Measurements from ENCODE around the gene SEC14L2. TPM values are rescaled to one million over a fixed set of nuclear protein-coding genes. Genes with fewer than 3 reads are reported as not detected.
A peak's percentile ranks its signal among the peaks of the same experiment; 100 is the strongest.

SEC14L2 gene
- total and polyA plus RNA-seq, 2 donors (not counting 1 experiment from before 2014, with no cell fraction given): 0.24 to 0.67 TPM

GRCh38 chr22:30348809-30349208, 48.0 kb upstream of the SEC14L2 start:
- POLR2A ChIA-PET: no interaction called here
- Histone ChIP-seq H3K4me2 (replicated peaks; ENCODE audit: low read depth, low read length, poor library complexity, severe bottlenecking) (no peak overlapping the region), H3K9me3 (ENCODE audit: control extremely low read depth in 1 of 3, control insufficient read depth in 2 of 3, insufficient read depth in 1 of 3, low read length in 2 of 3) (no peaks in the 10 kb centered on the region), H3K4me1 (ENCODE audit: control insufficient read depth in 2 of 2, insufficient read depth in 2 of 2, low read length in 2 of 2) (peaks cover 0 to 2% of the 10 kb centered on the region in 2 donors), H3K27ac (ENCODE audit: low read length in 2 of 2) (no peak overlapping the region), H3K79me2 (ENCODE audit: control insufficient read depth, insufficient read depth, low read length) (peaks cover 82% of the 10 kb centered on the region), H3K9ac (ENCODE audit: low read length) (no peak overlapping the region), H4K20me1 (ENCODE audit: control insufficient read depth, insufficient read depth, low read length, poor library complexity, severe bottlenecking) (peaks cover 88% of the 10 kb centered on the region), H3K27me3 (replicated peaks in 1 of 4; ENCODE audit: control extremely low read depth in 1 of 4, control insufficient read depth in 3 of 4, insufficient read depth in 4 of 4, low read length in 3 of 4) (no peaks in the 10 kb centered on the region), H2AFZ (ENCODE audit: insufficient read depth, low read depth, low read length, poor library complexity, severe bottlenecking) (no peak overlapping the region), H3K36me3 (replicated peaks in 1 of 2; ENCODE audit: control extremely low read depth in 1 of 2, control insufficient read depth in 1 of 2, extremely low read depth in 1 of 2, insufficient read depth in 2 of 2, low read length in 1 of 2) (peaks cover 31 to 89% of the 10 kb centered on the region in 2 experiments), H3K4me3 (ENCODE audit: control extremely low read depth in 1 of 5, extremely low read depth in 1 of 5, insufficient read depth in 1 of 5, low read depth in 2 of 5, low read length in 4 of 5) (no peak overlapping the region)
- H3K27me3 Mint-ChIP-seq: no peaks in the 10 kb centered on the region
- H3K27ac Mint-ChIP-seq: peak overlapping the region; percentile 17
- WGBS (ENCODE audit: insufficient coverage): 61% methylated on average over 3 of the region's 4 CpGs
- DNase-seq (no peak), ATAC-seq (ENCODE audit: low read depth) (no peak)
- TF ChIP-seq EZH2 (IDR thresholded peaks at IDR 0.05; ENCODE audit: borderline replicate concordance, insufficient read depth, low read depth, low read length, poor library complexity, severe bottlenecking): no peak
- TF ChIP-seq CTCF (IDR thresholded peaks at IDR 0.05): no peak
- H3K4me1 Mint-ChIP-seq: peaks cover 30% of the 10 kb centered on the region
- no peak overlapping the region for H3K4me3 Mint-ChIP-seq
- intact Hi-C loops (cut with micrococcal nuclease): no loop called here
- CTCF ChIA-PET: interaction anchor here (0.7 to 12.3 kb wide), 4 partner anchors 11 to 61 kb away, joined by 3 to 169 read pairs (median 5); partner anchors contain the start of gene CASTOR1
- H3K9me3 Mint-ChIP-seq (ENCODE audit: insufficient read depth): no peaks in the 10 kb centered on the region

GRCh38 chr22:30351226-30351625, 45.6 kb upstream of the SEC14L2 start:
- POLR2A ChIA-PET: interaction anchor here (0.7 kb wide), 1 partner anchor 24 kb away, joined by 3 read pairs; the partner anchor contains the start of gene TBC1D10A
- TF ChIP-seq CTCF (IDR thresholded peaks at IDR 0.05) (no peak), EZH2 (IDR thresholded peaks at IDR 0.05; ENCODE audit: borderline replicate concordance, insufficient read depth, low read depth, low read length, poor library complexity, severe bottlenecking) (no peak)
- no peak overlapping the region for H3K27ac ChIP-seq (ENCODE audit: low read length in 2 of 2)
- no peaks in the 10 kb centered on the region for H3K27me3 ChIP-seq (replicated peaks in 1 of 4; ENCODE audit: control extremely low read depth in 1 of 4, control insufficient read depth in 3 of 4, insufficient read depth in 4 of 4, low read length in 3 of 4)
- no peak overlapping the region for H3K9ac ChIP-seq (ENCODE audit: low read length)
- no peaks in the 10 kb centered on the region for H3K9me3 Mint-ChIP-seq (ENCODE audit: insufficient read depth)
- H3K9me3 ChIP-seq (ENCODE audit: control extremely low read depth in 1 of 3, control insufficient read depth in 2 of 3, insufficient read depth in 1 of 3, low read length in 2 of 3): no peaks in the 10 kb centered on the region
- peaks cover 15 to 66% of the 10 kb centered on the region in 2 experiments for H3K36me3 ChIP-seq (replicated peaks in 1 of 2; ENCODE audit: control extremely low read depth in 1 of 2, control insufficient read depth in 1 of 2, extremely low read depth in 1 of 2, insufficient read depth in 2 of 2, low read length in 1 of 2)
- peaks cover 87% of the 10 kb centered on the region for H4K20me1 ChIP-seq (ENCODE audit: control insufficient read depth, insufficient read depth, low read length, poor library complexity, severe bottlenecking)
- peaks cover 52% of the 10 kb centered on the region for H3K4me1 Mint-ChIP-seq
- H3K4me2 ChIP-seq (replicated peaks; ENCODE audit: low read depth, low read length, poor library complexity, severe bottlenecking): no peak overlapping the region
- 96% methylated on average over 3 of the region's 3 CpGs for WGBS (ENCODE audit: insufficient coverage)
- intact Hi-C loops (cut with micrococcal nuclease): no loop called here
- ATAC-seq (ENCODE audit: low read depth): no peak
- no peak overlapping the region for H3K4me3 Mint-ChIP-seq
- no peak overlapping the region for H3K27ac Mint-ChIP-seq
- peaks cover 94% of the 10 kb centered on the region for H3K79me2 ChIP-seq (ENCODE audit: control insufficient read depth, insufficient read depth, low read length)
- CTCF ChIA-PET: interaction anchor here (0.6 to 12.3 kb wide), 3 partner anchors 25 to 63 kb away, joined by 3 to 169 read pairs (median 5); partner anchors contain the start of genes CASTOR1 and TBC1D10A
- no peak overlapping the region for H3K4me3 ChIP-seq (ENCODE audit: control extremely low read depth in 1 of 5, extremely low read depth in 1 of 5, insufficient read depth in 1 of 5, low read depth in 2 of 5, low read length in 4 of 5)
- H2AFZ ChIP-seq (ENCODE audit: insufficient read depth, low read depth, low read length, poor library complexity, severe bottlenecking): no peak overlapping the region
- H3K4me1 ChIP-seq (ENCODE audit: control insufficient read depth in 2 of 2, insufficient read depth in 2 of 2, low read length in 2 of 2): peaks cover 20 to 26% of the 10 kb centered on the region in 2 donors
- H3K27me3 Mint-ChIP-seq: no peaks in the 10 kb centered on the region
- DNase-seq: no peak
